ENCODE measurements around the gene CBLB. TPM values are rescaled to one million over a fixed set of nuclear protein-coding genes. Genes with fewer than 3 reads are reported as not detected.
"Not testable (repeated sequence)": the region's sequence is repeated elsewhere in the genome, so short reads cannot be mapped to it uniquely, and the experiment has no call there.

The CBLB gene
- total RNA-seq, 1 experiment from 2014 or later, result 98.8 TPM

DNA sequence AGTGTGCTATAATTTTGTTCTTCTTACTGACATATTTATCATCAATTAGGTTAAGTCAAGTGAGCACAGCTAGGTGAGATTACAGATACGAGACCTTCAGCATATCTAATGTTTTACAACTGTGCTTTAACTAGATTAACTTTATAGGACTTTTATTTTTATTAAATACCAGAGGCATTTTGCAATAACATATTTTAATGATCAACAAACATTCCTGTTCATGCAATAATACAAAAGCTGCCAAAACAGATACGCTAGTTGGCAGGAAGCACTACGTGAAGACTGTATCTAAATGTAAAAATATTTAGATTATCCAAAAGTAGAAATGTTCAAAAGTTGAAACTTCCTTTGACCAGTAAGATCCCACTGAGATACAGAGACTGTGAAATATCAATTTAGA is 139.1 kb downstream of the CBLB start:
- H3K4me3 ChIP-seq (ENCODE audit: low read length), result no peak overlapping the region
- no peaks in the 10 kb centered on the region for H3K9me3 ChIP-seq (ENCODE audit: low read length)
- H2AFZ ChIP-seq (ENCODE audit: low read length), result no peak overlapping the region
- H3K27ac ChIP-seq (ENCODE audit: low read length), result no peak overlapping the region
- H3K36me3 ChIP-seq (ENCODE audit: insufficient read depth, low read length), result peaks cover 53% of the 10 kb centered on the region
- no peak for DNase-seq
- no peak overlapping the region for H3K4me2 ChIP-seq (ENCODE audit: low read depth, low read length, poor library complexity, severe bottlenecking)
- no peaks in the 10 kb centered on the region for H4K20me1 ChIP-seq (ENCODE audit: insufficient read depth, low read depth, low read length)
- no peaks in the 10 kb centered on the region for H3K9me2 ChIP-seq (replicated peaks; ENCODE audit: insufficient read depth, low read length)
- H3K27me3 ChIP-seq (ENCODE audit: low read length), result no peaks in the 10 kb centered on the region
- H3K79me2 ChIP-seq (ENCODE audit: low read length), result 0 out of 2 replicates have a peak, but pooled peaks cover 8% of the 10 kb centered on the region
- no peak overlapping the region for H3K9ac ChIP-seq (ENCODE audit: low read length)
- peaks cover 23% of the 10 kb centered on the region for H3K4me1 ChIP-seq (ENCODE audit: low read length)

DNA sequence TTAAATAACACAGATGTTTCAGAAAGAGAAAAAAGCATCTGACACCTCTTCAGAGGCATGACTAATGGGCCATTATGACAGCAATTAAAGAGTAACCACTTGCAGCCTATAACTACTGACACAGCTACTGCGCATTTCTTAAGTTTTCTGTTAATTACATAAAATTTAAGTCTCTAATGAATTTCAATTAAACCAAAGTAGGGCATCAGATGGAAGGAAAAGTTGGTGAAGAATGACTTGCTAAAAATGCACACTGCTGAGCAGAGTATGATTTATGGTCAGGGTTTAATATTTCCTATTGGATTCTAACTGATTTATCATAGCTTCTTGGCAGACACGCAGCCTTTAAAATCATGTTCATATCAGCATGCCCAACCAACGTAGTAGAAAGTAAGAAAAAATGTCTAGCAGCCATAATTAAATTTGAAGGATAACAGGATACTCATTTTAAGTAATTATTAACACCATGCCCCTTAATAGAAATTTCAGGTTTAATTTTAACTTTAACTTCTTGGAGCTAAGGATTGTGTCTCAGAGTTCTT is 140.0 kb downstream of the CBLB start:
- Histone ChIP-seq H3K9me2 (replicated peaks; ENCODE audit: insufficient read depth, low read length) (no peaks in the 10 kb centered on the region), H3K79me2 (ENCODE audit: low read length) (0 out of 2 replicates have a peak, but pooled peaks cover 8% of the 10 kb centered on the region), H3K9ac (ENCODE audit: low read length) (no peak overlapping the region), H3K4me1 (ENCODE audit: low read length) (peaks cover 31% of the 10 kb centered on the region), H3K36me3 (ENCODE audit: insufficient read depth, low read length) (peaks cover 45% of the 10 kb centered on the region), H3K4me3 (ENCODE audit: low read length) (no peak overlapping the region), H4K20me1 (ENCODE audit: insufficient read depth, low read depth, low read length) (no peaks in the 10 kb centered on the region), H3K9me3 (ENCODE audit: low read length) (no peaks in the 10 kb centered on the region), H3K27me3 (ENCODE audit: low read length) (no peaks in the 10 kb centered on the region), H2AFZ (ENCODE audit: low read length) (no peak overlapping the region), H3K27ac (ENCODE audit: low read length) (no peak overlapping the region), H3K4me2 (ENCODE audit: low read depth, low read length, poor library complexity, severe bottlenecking) (no peak overlapping the region)
- no peak for DNase-seq

DNA sequence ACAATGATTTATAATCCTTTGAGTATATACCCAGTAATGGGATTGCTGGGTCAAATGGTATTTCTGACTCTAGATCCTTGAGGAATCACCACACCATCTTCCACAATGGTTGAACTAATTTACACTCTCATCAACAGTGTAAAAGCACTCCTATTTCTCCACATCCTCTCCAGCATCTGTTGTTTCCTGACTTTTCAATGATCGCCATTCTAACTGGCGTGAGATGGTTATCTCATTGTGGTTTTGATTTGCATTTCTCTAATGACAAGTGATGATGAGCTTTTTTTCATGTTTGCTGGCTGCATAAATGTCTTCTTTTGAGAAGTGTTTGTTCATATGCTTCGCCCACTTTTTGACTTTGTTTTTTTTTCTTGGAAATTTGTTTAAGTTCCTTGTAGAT is 141.8 kb downstream of the CBLB start:
- not testable (repeated sequence) for DNase-seq; H3K27ac ChIP-seq (ENCODE audit: low read length); H3K4me2 ChIP-seq (ENCODE audit: low read depth, low read length, poor library complexity, severe bottlenecking); H2AFZ ChIP-seq (ENCODE audit: low read length); H4K20me1 ChIP-seq (ENCODE audit: insufficient read depth, low read depth, low read length); H3K9ac ChIP-seq (ENCODE audit: low read length); H3K4me3 ChIP-seq (ENCODE audit: low read length); H3K27me3 ChIP-seq (ENCODE audit: low read length); H3K9me3 ChIP-seq (ENCODE audit: low read length); H3K9me2 ChIP-seq (replicated peaks; ENCODE audit: insufficient read depth, low read length)
- Histone ChIP-seq H3K4me1 (ENCODE audit: low read length) (peaks cover 46% of the 10 kb centered on the region), H3K36me3 (ENCODE audit: insufficient read depth, low read length) (peaks cover 39% of the 10 kb centered on the region), H3K79me2 (ENCODE audit: low read length) (peaks cover 11% of the 10 kb centered on the region)

GRCh38 chr3:105722943-105723556 is 145.8 kb downstream of the CBLB start:
- peak overlapping the region; percentile 39 for H3K4me3 ChIP-seq (ENCODE audit: low read length)
- DNase-seq, result peak; percentile 94
- H3K27ac ChIP-seq (ENCODE audit: low read length), result peak overlapping the region; percentile 99
- no peaks in the 10 kb centered on the region for H3K27me3 ChIP-seq (ENCODE audit: low read length)
- peaks cover 43% of the 10 kb centered on the region for H3K36me3 ChIP-seq (ENCODE audit: insufficient read depth, low read length)
- peak overlapping the region; percentile 45 for H3K9ac ChIP-seq (ENCODE audit: low read length)
- H3K79me2 ChIP-seq (ENCODE audit: low read length), result peaks cover 36% of the 10 kb centered on the region
- no peak overlapping the region for H2AFZ ChIP-seq (ENCODE audit: low read length)
- H3K4me2 ChIP-seq (ENCODE audit: low read depth, low read length, poor library complexity, severe bottlenecking), result peak overlapping the region; percentile 67
- H3K4me1 ChIP-seq (ENCODE audit: low read length), result peaks cover 43% of the 10 kb centered on the region
- H3K9me2 ChIP-seq (replicated peaks; ENCODE audit: insufficient read depth, low read length), result no peaks in the 10 kb centered on the region
- H4K20me1 ChIP-seq (ENCODE audit: insufficient read depth, low read depth, low read length), result no peaks in the 10 kb centered on the region
- H3K9me3 ChIP-seq (ENCODE audit: low read length), result no peaks in the 10 kb centered on the region

- H3K9me2 ChIP-seq (replicated peaks; ENCODE audit: insufficient read depth, low read length), result no peaks in the 10 kb centered on the region
- peaks cover 35% of the 10 kb centered on the region for H3K4me1 ChIP-seq (ENCODE audit: low read length)
- no peak for DNase-seq
- no peak overlapping the region for H3K4me3 ChIP-seq (ENCODE audit: low read length)
- no peaks in the 10 kb centered on the region for H3K27me3 ChIP-seq (ENCODE audit: low read length)
- H3K4me2 ChIP-seq (ENCODE audit: low read depth, low read length, poor library complexity, severe bottlenecking), result no peak overlapping the region
- H3K36me3 ChIP-seq (ENCODE audit: insufficient read depth, low read length), result peaks cover 63% of the 10 kb centered on the region
- H4K20me1 ChIP-seq (ENCODE audit: insufficient read depth, low read depth, low read length), result no peaks in the 10 kb centered on the region
- peaks cover 55% of the 10 kb centered on the region for H3K79me2 ChIP-seq (ENCODE audit: low read length)
- no peaks in the 10 kb centered on the region for H3K9me3 ChIP-seq (ENCODE audit: low read length)
- no peak overlapping the region for H3K9ac ChIP-seq (ENCODE audit: low read length)
- H2AFZ ChIP-seq (ENCODE audit: low read length), result no peak overlapping the region
- no peak overlapping the region for H3K27ac ChIP-seq (ENCODE audit: low read length)
These were observed 149.0 kb downstream of the CBLB start for GRCh38 chr3:105719791-105720190.

DNA sequence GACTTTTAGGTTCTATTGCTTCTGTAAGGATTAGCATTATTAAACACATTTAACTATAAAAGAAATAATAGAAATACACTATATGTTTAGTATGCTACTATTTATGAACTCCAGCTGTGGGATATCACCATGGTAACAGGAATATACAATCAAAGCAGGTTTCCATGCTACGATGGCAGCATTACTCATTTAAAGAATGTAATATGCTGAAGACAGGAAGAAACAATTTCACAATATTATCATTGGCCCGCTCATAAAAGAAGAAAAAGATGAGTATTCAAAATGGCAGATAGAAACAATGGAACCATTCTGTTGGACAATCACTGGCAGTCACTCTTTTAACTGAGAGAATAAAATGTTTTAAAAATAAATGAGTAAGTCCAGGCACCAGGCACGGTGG is 153.4 kb downstream of the CBLB start:
- Histone ChIP-seq H3K4me3 (ENCODE audit: low read length) (no peak overlapping the region), H3K27me3 (ENCODE audit: low read length) (no peaks in the 10 kb centered on the region), H3K9ac (ENCODE audit: low read length) (no peak overlapping the region), H3K27ac (ENCODE audit: low read length) (no peak overlapping the region), H2AFZ (ENCODE audit: low read length) (no peak overlapping the region), H3K36me3 (ENCODE audit: insufficient read depth, low read length) (peaks cover 87% of the 10 kb centered on the region), H3K4me2 (ENCODE audit: low read depth, low read length, poor library complexity, severe bottlenecking) (no peak overlapping the region), H3K9me2 (replicated peaks; ENCODE audit: insufficient read depth, low read length) (no peaks in the 10 kb centered on the region), H3K9me3 (ENCODE audit: low read length) (no peaks in the 10 kb centered on the region), H3K4me1 (ENCODE audit: low read length) (no peaks in the 10 kb centered on the region), H3K79me2 (ENCODE audit: low read length) (peaks cover 45% of the 10 kb centered on the region), H4K20me1 (ENCODE audit: insufficient read depth, low read depth, low read length) (no peaks in the 10 kb centered on the region)
- DNase-seq, result no peak

- H3K4me2 ChIP-seq (ENCODE audit: low read depth, low read length, poor library complexity, severe bottlenecking), result no peak overlapping the region
- no peak for DNase-seq
- H3K9me3 ChIP-seq (ENCODE audit: low read length), result no peaks in the 10 kb centered on the region
- H3K9ac ChIP-seq (ENCODE audit: low read length), result no peak overlapping the region
- peaks cover 89% of the 10 kb centered on the region for H3K36me3 ChIP-seq (ENCODE audit: insufficient read depth, low read length)
- no peak overlapping the region for H3K27ac ChIP-seq (ENCODE audit: low read length)
- no peaks in the 10 kb centered on the region for H3K4me1 ChIP-seq (ENCODE audit: low read length)
- H3K9me2 ChIP-seq (replicated peaks; ENCODE audit: insufficient read depth, low read length), result no peaks in the 10 kb centered on the region
- H3K79me2 ChIP-seq (ENCODE audit: low read length), result peaks cover 48% of the 10 kb centered on the region
- H3K27me3 ChIP-seq (ENCODE audit: low read length), result no peaks in the 10 kb centered on the region
- H4K20me1 ChIP-seq (ENCODE audit: insufficient read depth, low read depth, low read length), result no peaks in the 10 kb centered on the region
- H2AFZ ChIP-seq (ENCODE audit: low read length), result no peak overlapping the region
- H3K4me3 ChIP-seq (ENCODE audit: low read length), result no peak overlapping the region
These were observed 154.4 kb downstream of the CBLB start for GRCh38 chr3:105714453-105714852.

GRCh38 chr3:105708980-105709379 is 159.8 kb downstream of the CBLB start:
- H3K27ac ChIP-seq (ENCODE audit: low read length), result no peak overlapping the region
- H3K4me2 ChIP-seq (ENCODE audit: low read depth, low read length, poor library complexity, severe bottlenecking), result no peak overlapping the region
- H2AFZ ChIP-seq (ENCODE audit: low read length), result no peak overlapping the region
- no peaks in the 10 kb centered on the region for H3K27me3 ChIP-seq (ENCODE audit: low read length)
- H3K9ac ChIP-seq (ENCODE audit: low read length), result no peak overlapping the region
- peaks cover 70% of the 10 kb centered on the region for H3K36me3 ChIP-seq (ENCODE audit: insufficient read depth, low read length)
- DNase-seq, result no peak
- H4K20me1 ChIP-seq (ENCODE audit: insufficient read depth, low read depth, low read length), result no peaks in the 10 kb centered on the region
- no peak overlapping the region for H3K4me3 ChIP-seq (ENCODE audit: low read length)
- H3K9me2 ChIP-seq (replicated peaks; ENCODE audit: insufficient read depth, low read length), result no peaks in the 10 kb centered on the region; the same call in 1 of the 2 replicates
- no peaks in the 10 kb centered on the region for H3K9me3 ChIP-seq (ENCODE audit: low read length)
- no peaks in the 10 kb centered on the region for H3K4me1 ChIP-seq (ENCODE audit: low read length)
- H3K79me2 ChIP-seq (ENCODE audit: low read length), result peaks cover 34% of the 10 kb centered on the region
